Endothelial cell of umbilical vein (primary cell): Measurements from ENCODE around the gene CIC. TPM values are rescaled to one million over a fixed set of nuclear protein-coding genes. Genes with fewer than 3 reads are reported as not detected.

Experiments used
- Bru-seq: library from RNA; stranded (reverse); fragments of 400-500 nt; gene quantifications from one replicate; lab custom pipeline; 2021; lab: Mats Ljungman, UMichigan
- BruChase-seq, 2 experiments: library from RNA; stranded (reverse); fragments of 400-500 nt; gene quantifications; one replicate each; lab custom pipeline; 2021; lab: Mats Ljungman, UMichigan
- BruUV-seq: library from RNA; stranded (reverse); fragments of 400-500 nt; replicated peaks from 2 replicates; lab custom pipeline; 2021; lab: Mats Ljungman, UMichigan
- CTCF ChIA-PET: fragments of 300-600, 350-600 bp; sonication (Branson Sonifier 250); formaldehyde crosslinking; loops from one replicate; lab custom pipeline; 2021; ENCODE audit warnings: antibody characterized with exemption, inconsistent platforms; lab: Charles Lee
- POLR2A ChIA-PET: fragments of 300-600, 350-600 bp; sonication (Branson Sonifier 250); formaldehyde crosslinking; loops from one replicate; lab custom pipeline; 2021; ENCODE audit warnings: antibody characterized with exemption, inconsistent platforms; lab: Charles Lee
- DNase-seq: peaks from one replicate; pipeline ENCODE4 v3.0.0-alpha.2; 2011; ENCODE audit warnings: low read depth, low spot score
- FAIRE-seq: peaks from 2 replicates; lab custom pipeline; 2011; peaks lifted over from hg19 to GRCh38; lab: Jason Lieb, UNC
- H2AFZ ChIP-seq: 2 replicates; pipeline ENCODE4 v1.6.0; 2012; ENCODE audit warnings: low read depth, low read length, control low read depth, inconsistent platforms
- H3K27ac ChIP-seq: 2 replicates; pipeline ENCODE4 v1.5.1; 2011; ENCODE audit warnings: low read depth, mild to moderate bottlenecking, control low read depth, low read length, moderate library complexity; ENCODE audit not compliant: insufficient read depth
- H3K27me3 ChIP-seq, 2 experiments: 2 replicates each; pipeline versions ENCODE4 v1.6.0 to v1.6.1; 2011; ENCODE audit warnings: low read length in 2 of 2, mixed read lengths in 1 of 2; ENCODE audit not compliant: control insufficient read depth in 2 of 2, insufficient read depth in 2 of 2
- H3K36me3 ChIP-seq, 2 experiments: 2 replicates in 1 of 2; 3 replicates in 1 of 2; pipeline ENCODE4 v1.5.1; 2011; ENCODE audit warnings: low read length in 2 of 2, mild to moderate bottlenecking in 1 of 2, moderate library complexity in 1 of 2; ENCODE audit not compliant: control insufficient read depth in 2 of 2, insufficient read depth in 2 of 2; ENCODE audit errors: extremely low read depth in 1 of 2
- H3K4me1 ChIP-seq: 3 replicates; pipeline ENCODE4 v1.5.1; 2011; ENCODE audit warnings: mild to moderate bottlenecking, low read length; ENCODE audit not compliant: control insufficient read depth, insufficient read depth; ENCODE audit errors: extremely low read depth
- H3K4me2 ChIP-seq: 2 replicates; pipeline ENCODE4 v1.6.1; 2011; ENCODE audit warnings: low read length, control low read depth, mixed read lengths; ENCODE audit not compliant: insufficient read depth
- H3K4me3 ChIP-seq, 3 experiments: fragments of 200-600 bp in 1 of 3; sonication (generic), shearing (Covaris generic) in 1 of 3; replicated peaks in 1 of 3; 2 replicates each; pipeline ENCODE4 v1.5.1; 2011 to 2016; ENCODE audit warnings: control low read depth in 3 of 3, low read length in 3 of 3, mild to moderate bottlenecking in 2 of 3, inconsistent platforms in 1 of 3, low read depth in 1 of 3, moderate library complexity in 1 of 3; ENCODE audit not compliant: insufficient read depth in 1 of 3
- H3K79me2 ChIP-seq: 2 replicates; pipeline ENCODE4 v1.6.0; 2012; ENCODE audit warnings: low read length, inconsistent platforms; ENCODE audit not compliant: control insufficient read depth, insufficient read depth
- H3K9ac ChIP-seq: replicated peaks from 2 replicates; pipeline ENCODE3; 2011; ENCODE audit warnings: low read length, control low read depth; ENCODE audit not compliant: insufficient read depth; ENCODE audit errors: extremely low read depth
- H3K9me1 ChIP-seq: replicated peaks from 3 replicates; pipeline ENCODE4 v1.6.0; 2011; ENCODE audit warnings: mild to moderate bottlenecking, low read length; ENCODE audit not compliant: control insufficient read depth, insufficient read depth; ENCODE audit errors: extremely low read depth
- H3K9me3 ChIP-seq: replicated peaks from 2 replicates; pipeline ENCODE4 v1.5.1; 2012; ENCODE audit warnings: low read length, inconsistent platforms; ENCODE audit not compliant: control insufficient read depth, insufficient read depth
- H4K20me1 ChIP-seq: replicated peaks from 2 replicates; pipeline ENCODE3; 2011; ENCODE audit warnings: mild to moderate bottlenecking, low read length; ENCODE audit not compliant: control insufficient read depth, insufficient read depth; ENCODE audit errors: extremely low read depth
- EZH2 ChIP-seq: IDR thresholded peaks from 2 replicates; pipeline ENCODE4 v1.6.1; 2012; ENCODE audit warnings: borderline replicate concordance, low read depth, mild to moderate bottlenecking, moderate library complexity, low read length, inconsistent platforms; ENCODE audit not compliant: severe bottlenecking
- FOS ChIP-seq: IDR thresholded peaks from 2 replicates; pipeline ENCODE4 v1.6.1; 2011; ENCODE audit warnings: mild to moderate bottlenecking, low read length, moderate library complexity, borderline replicate concordance; ENCODE audit not compliant: insufficient read depth
- GATA2 ChIP-seq: IDR thresholded peaks from 2 replicates; pipeline ENCODE4 v1.7.0; 2011; ENCODE audit warnings: low read depth, mild to moderate bottlenecking, moderate library complexity, mixed read lengths, low read length; ENCODE audit not compliant: insufficient read length, insufficient read depth
- JUN ChIP-seq: IDR thresholded peaks from 2 replicates; pipeline ENCODE4 v1.6.1; 2011; ENCODE audit warnings: borderline replicate concordance, low read depth; ENCODE audit not compliant: insufficient read length, insufficient read depth
- MAX ChIP-seq: IDR thresholded peaks from 2 replicates; pipeline ENCODE4 v1.6.1; 2011; ENCODE audit not compliant: insufficient read depth, insufficient read length
- MYC ChIP-seq: IDR thresholded peaks from one replicate; pipeline ENCODE4 v1.6.1; 2011; ENCODE audit warnings: mild to moderate bottlenecking, low read depth, low read length
- POLR2A ChIP-seq: IDR thresholded peaks from 2 replicates; pipeline ENCODE4 v1.6.1; 2012; ENCODE audit warnings: low read depth, mild to moderate bottlenecking, control low read depth, low read length
- POLR2AphosphoS5 ChIP-seq: IDR thresholded peaks from 2 replicates; pipeline ENCODE4 v1.6.1; 2012; ENCODE audit warnings: low read depth, mild to moderate bottlenecking, control low read depth, low read length, moderate library complexity; ENCODE audit not compliant: insufficient read depth
- dilution Hi-C: fragments of 300-500 bp; cut with MboI; formaldehyde crosslinking; loops from one replicate; pipeline ENCODE4 v1.15.0; 2019; ENCODE audit warnings: low sequenced_read_pairs; ENCODE audit not compliant: extremely low pct_ligation_motif_present
- intact Hi-C: fragments of 100-400 bp; cut with micrococcal nuclease; formaldehyde crosslinking; loops from one replicate; pipeline ENCODE4 v1.10.0; 2022
- long read RNA-seq: library from polyadenylated mRNA; stranded (forward); transcript quantifications from one replicate; pipeline ENCODE4 v2.0.0, GENCODE V29; 2021
- polyA minus RNA-seq, 3 experiments: library from RNA; depleted of rRNA, polyadenylated mRNA; stranded (reverse); fragments of >200 nt; gene quantifications; 1 replicate in 1 of 3; 2 replicates in 2 of 3; pipeline ENCODE4 v1.2.3, GENCODE V29; 2011
- polyA plus RNA-seq, 4 experiments: library from polyadenylated mRNA; depleted of rRNA in 3 of 4; stranded (reverse) in 3 of 4; unstranded in 1 of 4; fragments of >200 nt; gene quantifications; 2 replicates each; pipeline versions ENCODE4 v1.2.1 to v1.2.3, GENCODE V29; 2011 to 2012; ENCODE audit warnings: missing spikeins in 1 of 4
- total RNA-seq: library from RNA; stranded (reverse); gene quantifications from 2 replicates; pipeline ENCODE4 v1.2.3, GENCODE V29; 2021
- TF ChIP-seq, protein P1 (sequence below), 2 donors: IDR thresholded peaks; 1 replicate in 1 of 2; 2 replicates in 1 of 2; pipeline ENCODE4 v1.5.1; 2011; ENCODE audit warnings: low read length in 2 of 2, mild to moderate bottlenecking in 2 of 2, moderate library complexity in 2 of 2, control low read depth in 1 of 2, inconsistent platforms in 1 of 2, low read depth in 1 of 2; ENCODE audit not compliant: insufficient read depth in 1 of 2; ENCODE audit errors: extremely low read depth in 1 of 2

Gene CIC
- 86.0 and 86.3 TPM in 2 replicates for total RNA-seq
- polyA plus RNA-seq: 18.4 and 23.5 TPM in 2 replicates
- 15.8 and 26.9 TPM in 2 replicates for polyA plus RNA-seq (2011; cell fraction: cytosol; rRNA removed)
- 59.1 and 69.4 TPM in 2 replicates for polyA plus RNA-seq (2011; cell fraction: nucleus; rRNA removed)
- 28.9 and 43.8 TPM in 2 replicates for polyA plus RNA-seq (2012)
- polyA minus RNA-seq: 9.1 and 9.7 TPM in 2 replicates
- 11.2 TPM for polyA minus RNA-seq (2011; cell fraction: cytosol; rRNA and poly(A)+ RNA removed)
- 15.3 and 26.1 TPM in 2 replicates for polyA minus RNA-seq (2011; cell fraction: nucleus; rRNA and poly(A)+ RNA removed)
- Bru-seq, nascent RNA: percentile 58 among the genes with signal in this experiment
- BruChase-seq, experiment 1, labeled RNA remaining after a 6-hour chase: percentile 88 among the genes with signal in this experiment
- BruChase-seq, experiment 2, labeled RNA remaining after a 2-hour chase: percentile 79 among the genes with signal in this experiment
- long read RNA-seq, transcript CIC-202 (2 exons, 458 nt): major isoform, 7 of 70 reads
- long read RNA-seq, partial matches to known transcripts: 37 of 70 reads
- long read RNA-seq, other reads (novel, unspliced or antisense): 25 of 70 reads

DNA sequence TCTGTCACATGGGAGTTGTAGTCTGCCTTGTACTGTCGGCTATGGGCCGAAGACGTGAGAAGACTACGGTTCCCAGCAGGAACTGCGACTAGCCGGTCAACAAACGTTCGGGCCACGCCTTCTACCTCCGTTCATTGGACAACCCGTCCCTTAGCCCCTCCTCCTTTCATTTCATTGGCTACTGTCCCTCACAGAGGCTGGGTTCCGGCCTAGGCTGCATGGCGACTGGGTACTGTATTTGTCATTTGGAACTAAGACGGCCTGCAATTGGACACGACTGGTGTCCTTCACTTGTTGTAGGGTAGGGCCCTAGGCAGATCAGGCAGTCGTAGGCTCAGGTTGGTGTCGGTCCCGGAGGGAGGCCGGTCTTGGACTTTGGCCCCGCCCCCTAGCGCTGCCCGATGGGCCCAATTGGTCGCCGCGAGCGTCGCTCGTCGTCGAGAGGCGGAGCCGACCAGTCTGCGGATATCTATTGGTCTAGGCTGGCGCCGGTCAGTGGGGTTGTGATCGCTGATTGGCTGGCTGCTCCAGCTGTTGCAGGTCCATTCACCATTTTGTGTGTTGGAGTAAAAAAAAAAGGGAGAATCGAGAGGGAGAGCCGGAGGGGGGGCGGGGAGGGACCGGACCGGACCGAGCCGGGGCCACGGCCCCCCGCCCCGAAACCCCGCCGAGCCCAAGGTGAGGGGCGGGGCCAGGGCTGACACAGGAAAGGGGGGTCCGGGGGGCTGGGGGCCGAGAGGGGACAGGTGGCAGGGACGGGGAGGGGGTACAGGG is at the start of gene CIC:
Gene CIC, plus strand, starts transcription at position 549 of the 774 bp plus-strand sequence. CDS start 2,532 bp downstream, outside the sequence.
- Histone ChIP-seq H4K20me1 (no peaks in the 10 kb centered on the region), H3K27me3 (no peaks in the 10 kb centered on the region), H2AFZ (peak within 1 kb of the TSS; percentile 97), H3K36me3 (peaks cover 4 to 19% of the 10 kb centered on the region in 2 experiments), H3K4me2 (peak within 1 kb of the TSS; percentile 96), H3K9me1 (no peaks in the 10 kb centered on the region), H3K4me1 (peaks cover 22% of the 10 kb centered on the region), H3K9me3 (no peaks in the 10 kb centered on the region), H3K4me3 (peak within 1 kb of the TSS; percentile 49 to 65 (median 64)), H3K9ac (peak within 1 kb of the TSS; percentile 87), H3K27ac (peak within 1 kb of the TSS; percentile 91), H3K79me2 (peaks cover 26% of the 10 kb centered on the region)
- FAIRE-seq (peak; percentile 100), DNase-seq (peak; percentile 100)
- ChIA-PET POLR2A (interaction anchor here (1.5 kb wide), 1 partner anchor 11 kb away, joined by 3 read pairs; no protein-coding TSS in a partner anchor), CTCF (interaction anchor here (1.0 to 3.6 kb wide), 3 partner anchors 11 to 22 kb away, joined by 4 to 23 read pairs (median 5); no protein-coding TSS in a partner anchor)
- TSS peak; percentile 79 for BruUV-seq
- TF ChIP-seq JUN: no peak
- TF ChIP-seq MAX: no peak
- no peak for TF ChIP-seq EZH2
- no peak for TF ChIP-seq FOS
- TF ChIP-seq GATA2: no peak
- no peak for TF ChIP-seq POLR2AphosphoS5
- no peak for TF ChIP-seq MYC
- TF ChIP-seq, protein P1, sequence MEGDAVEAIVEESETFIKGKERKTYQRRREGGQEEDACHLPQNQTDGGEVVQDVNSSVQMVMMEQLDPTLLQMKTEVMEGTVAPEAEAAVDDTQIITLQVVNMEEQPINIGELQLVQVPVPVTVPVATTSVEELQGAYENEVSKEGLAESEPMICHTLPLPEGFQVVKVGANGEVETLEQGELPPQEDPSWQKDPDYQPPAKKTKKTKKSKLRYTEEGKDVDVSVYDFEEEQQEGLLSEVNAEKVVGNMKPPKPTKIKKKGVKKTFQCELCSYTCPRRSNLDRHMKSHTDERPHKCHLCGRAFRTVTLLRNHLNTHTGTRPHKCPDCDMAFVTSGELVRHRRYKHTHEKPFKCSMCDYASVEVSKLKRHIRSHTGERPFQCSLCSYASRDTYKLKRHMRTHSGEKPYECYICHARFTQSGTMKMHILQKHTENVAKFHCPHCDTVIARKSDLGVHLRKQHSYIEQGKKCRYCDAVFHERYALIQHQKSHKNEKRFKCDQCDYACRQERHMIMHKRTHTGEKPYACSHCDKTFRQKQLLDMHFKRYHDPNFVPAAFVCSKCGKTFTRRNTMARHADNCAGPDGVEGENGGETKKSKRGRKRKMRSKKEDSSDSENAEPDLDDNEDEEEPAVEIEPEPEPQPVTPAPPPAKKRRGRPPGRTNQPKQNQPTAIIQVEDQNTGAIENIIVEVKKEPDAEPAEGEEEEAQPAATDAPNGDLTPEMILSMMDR (IDR thresholded peaks at IDR 0.05; ENCODE audit: extremely low read depth in 1 of 2, insufficient read depth in 1 of 2, low read depth in 1 of 2, low read length in 2 of 2): no peak
- TF ChIP-seq POLR2A: no peak
- intact Hi-C loops: loop anchor here (1.0 kb wide), 4 partner anchors 11 to 33 kb away; partner anchors contain the start of genes ERF, GSK3A, PAFAH1B3 and PRR19
- dilution Hi-C loops: no loop called here
